ENCODE data around the gene OOSP4A. TPM values are rescaled to one million over a fixed set of nuclear protein-coding genes. Genes with fewer than 3 reads are reported as not detected.

The OOSP4A gene
- total RNA-seq, 1 donor from 2014 or later: not detected

DNA sequence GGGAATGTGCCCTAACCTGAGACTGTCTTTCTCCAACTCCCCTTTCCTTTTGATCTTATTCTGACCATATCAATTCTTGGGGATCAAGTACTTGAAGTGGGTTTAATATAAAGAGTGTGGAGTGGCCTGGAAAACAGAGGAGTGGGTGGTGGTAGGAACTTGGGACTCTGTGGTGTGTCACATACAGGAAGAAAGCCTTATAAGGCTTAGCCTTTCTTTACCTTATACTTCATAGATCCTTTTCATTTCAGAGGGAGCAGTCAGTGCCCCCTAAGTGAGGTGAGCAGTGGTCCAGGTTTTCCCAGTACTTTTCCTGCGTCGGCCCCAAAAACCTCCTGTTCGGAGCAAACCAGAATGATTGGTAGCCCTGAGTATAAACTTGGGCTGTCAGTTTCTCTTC lies 25.1 kb upstream of the OOSP4A start:
- no peak overlapping the region for H3K4me3 ChIP-seq (ENCODE audit: low read depth, low read length)
- H3K36me3 ChIP-seq (ENCODE audit: control insufficient read depth, insufficient read depth, low read length): no peaks in the 10 kb centered on the region
- no peaks in the 10 kb centered on the region for H3K27me3 ChIP-seq (ENCODE audit: control insufficient read depth, insufficient read depth, low read length)
- TF ChIP-seq, protein P1, sequence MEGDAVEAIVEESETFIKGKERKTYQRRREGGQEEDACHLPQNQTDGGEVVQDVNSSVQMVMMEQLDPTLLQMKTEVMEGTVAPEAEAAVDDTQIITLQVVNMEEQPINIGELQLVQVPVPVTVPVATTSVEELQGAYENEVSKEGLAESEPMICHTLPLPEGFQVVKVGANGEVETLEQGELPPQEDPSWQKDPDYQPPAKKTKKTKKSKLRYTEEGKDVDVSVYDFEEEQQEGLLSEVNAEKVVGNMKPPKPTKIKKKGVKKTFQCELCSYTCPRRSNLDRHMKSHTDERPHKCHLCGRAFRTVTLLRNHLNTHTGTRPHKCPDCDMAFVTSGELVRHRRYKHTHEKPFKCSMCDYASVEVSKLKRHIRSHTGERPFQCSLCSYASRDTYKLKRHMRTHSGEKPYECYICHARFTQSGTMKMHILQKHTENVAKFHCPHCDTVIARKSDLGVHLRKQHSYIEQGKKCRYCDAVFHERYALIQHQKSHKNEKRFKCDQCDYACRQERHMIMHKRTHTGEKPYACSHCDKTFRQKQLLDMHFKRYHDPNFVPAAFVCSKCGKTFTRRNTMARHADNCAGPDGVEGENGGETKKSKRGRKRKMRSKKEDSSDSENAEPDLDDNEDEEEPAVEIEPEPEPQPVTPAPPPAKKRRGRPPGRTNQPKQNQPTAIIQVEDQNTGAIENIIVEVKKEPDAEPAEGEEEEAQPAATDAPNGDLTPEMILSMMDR (IDR thresholded peaks at IDR 0.05; ENCODE audit: insufficient read depth, low read length, severe bottlenecking): no peak
- DNase-seq (ENCODE audit: low read depth) (no peak), FAIRE-seq (no peak)

DNA sequence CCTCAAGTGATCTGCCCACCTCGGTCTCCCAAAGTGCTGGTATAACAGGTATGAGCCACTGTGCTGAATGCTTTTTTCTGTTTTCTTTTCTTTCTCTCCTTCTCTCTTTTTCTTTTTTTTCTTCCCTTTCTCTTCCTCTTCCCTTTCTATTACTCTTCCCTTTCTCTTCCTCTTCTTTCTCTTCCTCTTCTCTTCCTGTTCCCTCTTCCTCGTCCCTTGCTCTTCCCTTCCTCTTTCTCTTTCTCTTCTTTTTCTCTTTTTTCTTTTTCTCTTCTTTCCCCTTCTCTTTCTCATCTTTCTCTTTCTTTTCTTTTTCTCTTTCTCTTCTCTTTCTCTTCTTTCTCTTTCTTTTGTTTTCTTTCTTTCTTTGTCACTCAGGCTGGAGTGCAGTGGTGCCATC lies 24.4 kb upstream of the OOSP4A start:
- Histone ChIP-seq H3K27me3 (ENCODE audit: control insufficient read depth, insufficient read depth, low read length) (no peaks in the 10 kb centered on the region), H3K36me3 (ENCODE audit: control insufficient read depth, insufficient read depth, low read length) (no peaks in the 10 kb centered on the region), H3K4me3 (ENCODE audit: low read depth, low read length) (no peak overlapping the region)
- TF ChIP-seq, protein P1 (IDR thresholded peaks at IDR 0.05; ENCODE audit: insufficient read depth, low read length, severe bottlenecking): no peak
- DNase-seq (ENCODE audit: low read depth) (no peak), FAIRE-seq (no peak)

DNA sequence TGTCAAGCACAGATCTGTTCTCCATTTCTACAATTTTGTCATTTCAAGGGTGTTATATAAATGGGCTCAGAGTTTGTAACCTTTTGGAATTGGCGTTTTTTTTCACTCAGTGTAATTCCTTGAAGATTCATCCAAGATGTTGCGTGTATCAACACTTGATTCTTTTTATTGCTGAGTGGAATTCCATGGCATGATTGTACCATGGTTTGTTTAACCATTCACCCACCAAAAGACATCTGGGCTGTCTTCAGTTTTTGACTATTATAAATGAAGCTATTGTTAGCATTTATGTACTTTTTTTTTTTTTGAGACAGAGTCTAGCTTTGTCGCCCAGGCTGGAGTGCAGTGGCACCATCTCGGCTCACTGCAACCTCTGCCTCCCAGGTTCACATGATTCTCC lies 22.7 kb upstream of the OOSP4A start:
- FAIRE-seq: no peak
- H3K4me3 ChIP-seq (ENCODE audit: low read depth, low read length): no peak overlapping the region
- no peaks in the 10 kb centered on the region for H3K36me3 ChIP-seq (ENCODE audit: control insufficient read depth, insufficient read depth, low read length)
- no peaks in the 10 kb centered on the region for H3K27me3 ChIP-seq (ENCODE audit: control insufficient read depth, insufficient read depth, low read length)
- no peak for DNase-seq (ENCODE audit: low read depth)
- TF ChIP-seq, protein P1 (IDR thresholded peaks at IDR 0.05; ENCODE audit: insufficient read depth, low read length, severe bottlenecking): no peak

DNA sequence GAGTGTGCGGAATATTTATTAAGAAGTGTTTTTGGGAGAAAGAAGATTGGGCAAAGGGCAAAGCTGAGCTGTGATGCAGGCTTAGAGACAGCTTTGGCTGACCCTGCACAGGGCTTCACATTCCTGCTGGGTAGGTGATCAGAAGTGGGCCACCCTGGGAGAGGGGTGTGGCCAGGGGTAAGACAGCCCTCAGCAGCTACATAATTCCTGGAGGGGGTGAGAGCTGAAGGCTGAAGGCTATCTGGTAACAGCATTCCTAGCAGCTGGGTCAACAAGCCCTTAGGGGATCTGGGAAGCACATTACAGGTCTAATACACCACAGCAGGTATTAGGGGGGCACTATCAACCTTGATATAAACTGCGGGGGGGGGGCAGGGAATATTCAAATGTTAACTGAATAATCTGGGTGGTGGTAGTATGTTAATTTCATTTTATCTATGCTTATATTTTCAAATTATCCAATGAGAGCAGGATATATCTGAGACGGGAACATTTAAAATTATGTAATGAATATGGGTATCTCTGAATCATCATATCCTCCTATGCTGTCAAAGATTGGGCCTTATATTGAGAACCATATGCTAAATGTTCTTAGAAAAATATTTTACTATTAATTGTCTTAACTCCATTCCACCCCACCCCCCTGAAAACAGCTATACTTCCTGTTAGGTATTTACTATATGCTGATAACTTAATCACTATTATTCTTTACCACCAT lies 19.7 kb upstream of the OOSP4A start:
- Histone ChIP-seq H3K36me3 (ENCODE audit: control insufficient read depth, insufficient read depth, low read length) (no peaks in the 10 kb centered on the region), H3K27me3 (ENCODE audit: control insufficient read depth, insufficient read depth, low read length) (no peaks in the 10 kb centered on the region), H3K4me3 (ENCODE audit: low read depth, low read length) (no peak overlapping the region)
- DNase-seq (ENCODE audit: low read depth): no peak
- no peak for FAIRE-seq
- TF ChIP-seq, protein P1 (IDR thresholded peaks at IDR 0.05; ENCODE audit: insufficient read depth, low read length, severe bottlenecking): no peak

DNA sequence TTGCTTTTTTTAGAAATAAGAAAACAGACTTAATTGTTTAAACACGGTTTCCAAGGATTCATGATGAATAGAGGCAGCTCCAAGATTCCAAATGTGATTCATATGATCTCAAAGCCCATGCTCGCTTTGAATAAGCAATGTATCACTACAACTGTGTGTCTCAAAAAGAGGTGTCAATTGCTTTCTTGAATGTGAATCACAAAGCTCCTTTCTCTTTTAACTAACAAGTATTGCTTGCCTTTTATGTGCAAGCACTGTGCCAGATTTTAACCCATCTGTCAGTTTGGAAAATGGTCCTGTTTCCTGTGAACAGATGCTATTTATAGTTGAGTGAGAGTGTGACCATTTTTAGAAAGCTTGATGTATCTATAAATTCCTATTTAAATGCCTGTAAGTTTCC lies 19.1 kb upstream of the OOSP4A start:
- no peak for DNase-seq (ENCODE audit: low read depth)
- Histone ChIP-seq H3K4me3 (ENCODE audit: low read depth, low read length) (no peak overlapping the region), H3K27me3 (ENCODE audit: control insufficient read depth, insufficient read depth, low read length) (no peaks in the 10 kb centered on the region), H3K36me3 (ENCODE audit: control insufficient read depth, insufficient read depth, low read length) (no peaks in the 10 kb centered on the region)
- FAIRE-seq: no peak
- TF ChIP-seq, protein P1 (IDR thresholded peaks at IDR 0.05; ENCODE audit: insufficient read depth, low read length, severe bottlenecking): no peak

All from bronchial epithelial cell (primary cell).